T-cell (primary cell): ENCODE measurements around the gene DNAI2. TPM values are rescaled to one million over a fixed set of nuclear protein-coding genes. Genes with fewer than 3 reads are reported as not detected.
A peak's percentile ranks its signal among the peaks of the same experiment; 100 is the strongest.

ENCODE experiments used
- ATAC-seq, 4 experiments: fragments of 200-7000 bp in 3 of 4; fragments of 150-1000 bp in 1 of 4; cut with Tn5 transposase; replicated peaks in 1 of 4; 1 replicate in 3 of 4; 2 replicates in 1 of 4; pipeline ENCODE4 v1.10.0; 2021; ENCODE audit warnings: moderate library complexity in 3 of 4, mild to moderate bottlenecking in 2 of 4, moderate number of reproducible peaks in 1 of 4
- CTCF ChIA-PET, 2 donors: fragments of 300-600 bp; sonication (Branson Sonifier 250); formaldehyde crosslinking; loops; one replicate each; lab custom pipeline; 2022; ENCODE audit warnings: antibody characterized with exemption in 2 of 2; lab: Charles Lee
- POLR2A ChIA-PET, 2 donors: fragments of 300-600 bp; sonication (Branson Sonifier 250); formaldehyde crosslinking; loops; one replicate each; lab custom pipeline; 2022; ENCODE audit warnings: antibody characterized with exemption in 2 of 2; lab: Charles Lee
- DNase-seq, 35 experiments: peaks; one replicate each; pipeline versions ENCODE4 v3.0.0 to v3.0.0-alpha.2; 2013 to 2023
- H3K27ac ChIP-seq: one replicate; pipeline ENCODE4 v1.5.1; 2013; ENCODE audit warnings: low read length
- H3K27me3 ChIP-seq, 2 experiments: replicated peaks in 1 of 2; 1 replicate in 1 of 2; 2 replicates in 1 of 2; pipeline versions ENCODE4 v1.6.1 to v1.7.0; 2013; ENCODE audit warnings: low read length in 1 of 2, mixed read lengths in 1 of 2; ENCODE audit not compliant: control insufficient read depth in 2 of 2, insufficient read depth in 2 of 2; ENCODE audit errors: extremely low read depth in 1 of 2
- H3K36me3 ChIP-seq, 2 donors: 1 replicate in 1 of 2; 2 replicates in 1 of 2; pipeline versions ENCODE4 v1.6.1 to v1.7.0; 2013; ENCODE audit warnings: low read length in 1 of 2; ENCODE audit not compliant: control insufficient read depth in 2 of 2, insufficient read depth in 1 of 2; ENCODE audit errors: extremely low read depth in 1 of 2
- H3K4me1 ChIP-seq, 2 experiments: 1 replicate in 1 of 2; 2 replicates in 1 of 2; pipeline versions ENCODE4 v1.6.1 to v1.7.0; 2013; ENCODE audit warnings: low read length in 2 of 2, mixed read lengths in 1 of 2; ENCODE audit not compliant: insufficient read depth in 2 of 2, control insufficient read depth in 1 of 2; ENCODE audit errors: extremely low read depth in 1 of 2
- H3K4me3 ChIP-seq, 2 donors: 1 replicate in 1 of 2; 2 replicates in 1 of 2; pipeline versions ENCODE4 v1.5.1 to v1.7.0; 2013; ENCODE audit warnings: mild to moderate bottlenecking in 2 of 2, low read length in 1 of 2, moderate library complexity in 1 of 2; ENCODE audit not compliant: control insufficient read depth in 1 of 2; ENCODE audit errors: extremely low read depth in 1 of 2
- H3K9me3 ChIP-seq: 2 replicates; pipeline ENCODE4 v1.7.0; 2013
- H3K27ac Mint-ChIP-seq, 2 donors: one replicate each; pipeline ENCODE4 v1.8.0; 2020 to 2021; ENCODE audit warnings: mild to moderate bottlenecking in 2 of 2, mixed read lengths in 2 of 2
- H3K27me3 Mint-ChIP-seq, 2 donors: one replicate each; pipeline ENCODE4 v1.8.0; 2021 to 2022; ENCODE audit warnings: mixed read lengths in 2 of 2
- H3K36me3 Mint-ChIP-seq: one replicate; pipeline ENCODE4 v1.8.0; 2021; ENCODE audit warnings: mixed read lengths
- H3K4me1 Mint-ChIP-seq, 3 donors: one replicate each; pipeline ENCODE4 v1.8.0; 2020 to 2022; ENCODE audit warnings: mixed read lengths in 3 of 3, mild to moderate bottlenecking in 1 of 3
- H3K4me3 Mint-ChIP-seq, 3 donors: one replicate each; pipeline ENCODE4 v1.8.0; 2020 to 2022; ENCODE audit warnings: mild to moderate bottlenecking in 3 of 3, mixed read lengths in 3 of 3, moderate library complexity in 3 of 3
- H3K9me3 Mint-ChIP-seq, 3 donors: one replicate each; pipeline ENCODE4 v1.8.0; 2020 to 2022; ENCODE audit warnings: mixed read lengths in 3 of 3
- WGBS: methylation state at CpG from one replicate; pipeline ENCODE4 v1.1.5; 2013; ENCODE audit warnings: missing lambda C conversion rate; ENCODE audit not compliant: insufficient coverage; 5-methylcytosine and 5-hydroxymethylcytosine counted together
- total RNA-seq, 35 experiments: library from RNA in 6 of 35; stranded (reverse) in 6 of 35; fragments of 120-200 nt in 1 of 35; gene quantifications; one replicate each; pipeline versions ENCODE4 v1.2.1 to v1.2.4 and lab custom pipeline; 2013 to 2026

The DNAI2 gene
- total RNA-seq, 5 donors from 2014 or later (not counting 1 experiment from before 2014, with no cell fraction given): 0.80 to 5.3 (median 1.7) TPM

DNA sequence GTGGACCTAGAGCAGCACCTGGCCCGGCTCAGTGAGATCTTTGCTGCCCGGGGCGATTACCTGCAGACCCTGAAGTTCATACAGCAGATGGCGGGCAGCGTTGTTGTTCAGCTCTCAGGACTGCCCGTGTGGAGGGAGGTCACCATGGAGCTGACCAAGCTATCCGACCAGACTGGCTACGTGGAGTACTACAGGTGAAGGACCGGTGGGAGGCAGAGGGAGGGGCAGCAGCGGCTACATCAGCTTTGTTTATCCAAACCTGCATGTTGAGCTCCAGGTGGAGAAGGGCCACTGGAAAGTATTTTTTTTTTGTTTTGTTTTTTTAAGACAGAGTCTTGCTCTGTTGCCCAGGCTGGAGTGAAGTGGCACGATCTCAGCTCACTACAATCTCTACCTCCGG lies 36.7 kb upstream of the DNAI2 start:
- Mint-ChIP-seq H3K4me3 (no peak overlapping the region), H3K9me3 (no peaks in the 10 kb centered on the region), H3K4me1 (peaks cover 0 to 2% (median 0%) of the 10 kb centered on the region in 3 donors), H3K27ac (no peak overlapping the region), H3K36me3 (peaks cover 10% of the 10 kb centered on the region), H3K27me3 (no peaks in the 10 kb centered on the region)
- Histone ChIP-seq H3K4me3 (no peak overlapping the region), H3K9me3 (no peaks in the 10 kb centered on the region), H3K36me3 (peaks cover 0 to 11% of the 10 kb centered on the region in 2 donors), H3K27me3 (no peaks in the 10 kb centered on the region), H3K4me1 (no peaks in the 10 kb centered on the region), H3K27ac (no peak overlapping the region)
- DNase-seq (no peak), ATAC-seq (no peak)
- ChIA-PET CTCF (no interaction called here), POLR2A (no interaction called here)
- WGBS: 87% methylated on average over 8 of the region's 12 CpGs

DNA sequence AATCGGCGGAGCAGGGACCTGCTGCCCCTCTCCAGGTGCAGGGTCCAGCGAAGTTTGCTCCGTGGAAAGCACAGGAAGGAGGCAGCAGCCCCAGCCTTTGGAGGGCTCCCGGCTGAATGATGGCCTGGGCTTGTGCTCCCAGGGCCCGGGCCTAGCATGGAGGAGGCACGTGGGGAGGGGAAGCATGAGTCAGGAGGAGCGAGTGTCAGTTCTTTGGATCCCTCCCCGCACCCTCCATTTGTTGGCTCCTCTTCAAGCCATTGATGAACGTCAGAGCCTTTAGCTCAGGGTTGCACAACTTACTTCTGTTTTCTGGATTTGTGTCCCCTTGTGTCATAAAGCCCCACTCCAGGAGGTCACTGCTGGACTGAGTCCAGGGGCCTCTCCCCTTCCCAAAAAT lies 34.9 kb upstream of the DNAI2 start:
- Histone ChIP-seq H3K27ac (no peak overlapping the region), H3K36me3 (peaks cover 3 to 13% of the 10 kb centered on the region in 2 donors), H3K27me3 (no peaks in the 10 kb centered on the region), H3K4me1 (no peaks in the 10 kb centered on the region), H3K4me3 (no peak overlapping the region), H3K9me3 (no peaks in the 10 kb centered on the region)
- WGBS: 89% methylated on average over 8 of the region's 10 CpGs
- peak in 1 of 35 experiments; percentile 16 for DNase-seq
- Mint-ChIP-seq H3K36me3 (peaks cover 10% of the 10 kb centered on the region), H3K4me3 (no peak overlapping the region), H3K27ac (no peak overlapping the region), H3K4me1 (peaks cover 0 to under 1% (median 0%) of the 10 kb centered on the region in 3 donors), H3K9me3 (no peaks in the 10 kb centered on the region), H3K27me3 (no peaks in the 10 kb centered on the region)
- ChIA-PET POLR2A (no interaction called here), CTCF (no interaction called here)
- no peak for ATAC-seq

DNA sequence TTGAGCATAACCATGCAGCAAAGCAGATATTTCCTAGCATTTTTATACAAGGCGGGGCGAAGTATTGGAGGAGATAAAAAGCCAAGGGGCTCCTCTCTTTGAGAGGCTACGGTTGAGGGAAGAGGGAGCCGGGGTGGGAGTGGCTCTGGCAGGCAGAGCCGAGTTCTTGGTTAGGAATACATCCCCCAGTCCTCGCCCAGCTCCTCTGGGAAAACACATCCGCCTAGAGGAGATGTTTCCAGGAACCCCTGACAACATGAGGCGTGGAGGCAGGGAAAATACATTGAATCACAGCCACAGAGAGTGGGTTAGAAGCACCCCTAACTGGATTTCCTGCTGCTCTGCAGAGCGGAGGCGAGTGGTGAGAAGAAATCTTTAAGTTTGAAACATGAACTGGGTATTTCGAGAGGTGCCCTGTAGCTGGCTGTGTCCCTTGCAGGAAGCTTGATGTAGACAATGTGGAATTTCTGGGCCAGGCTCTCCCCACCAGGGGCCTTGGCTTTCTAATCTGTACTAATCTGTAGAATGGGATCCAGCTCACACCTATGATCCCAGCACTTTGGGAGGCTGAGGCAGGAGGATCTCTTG lies 33.3 kb upstream of the DNAI2 start:
- ChIA-PET CTCF (no interaction called here), POLR2A (no interaction called here)
- no peak for ATAC-seq
- Mint-ChIP-seq H3K27ac (no peak overlapping the region), H3K9me3 (no peaks in the 10 kb centered on the region), H3K4me3 (no peak overlapping the region), H3K36me3 (peaks cover 10% of the 10 kb centered on the region), H3K27me3 (no peaks in the 10 kb centered on the region), H3K4me1 (no peaks in the 10 kb centered on the region)
- no peak for DNase-seq
- Histone ChIP-seq H3K36me3 (peaks cover 3 to 13% of the 10 kb centered on the region in 2 donors), H3K9me3 (no peaks in the 10 kb centered on the region), H3K27ac (no peak overlapping the region), H3K27me3 (no peaks in the 10 kb centered on the region), H3K4me3 (no peak overlapping the region), H3K4me1 (no peaks in the 10 kb centered on the region)
- 86% methylated on average over 6 of the region's 11 CpGs for WGBS

DNA sequence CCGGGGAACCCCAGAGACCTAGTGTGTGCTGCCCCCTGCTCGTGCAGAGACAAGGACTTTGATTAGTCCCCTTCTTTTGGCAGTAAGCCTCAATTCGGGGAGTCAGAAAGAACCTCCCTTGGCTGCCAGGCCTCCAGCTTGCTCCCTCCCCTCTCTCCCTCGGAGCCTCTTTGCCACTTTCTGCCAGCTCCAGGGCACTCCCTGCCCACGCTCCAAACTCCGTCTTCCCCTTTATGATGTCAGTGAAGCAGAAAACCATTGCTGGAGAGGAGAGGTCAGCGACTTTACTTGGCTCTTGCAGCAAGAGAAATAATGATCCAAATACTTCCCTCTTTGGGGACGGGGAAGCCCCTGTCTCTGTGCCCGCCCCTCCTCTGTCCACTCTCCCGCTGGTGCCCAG lies 32.6 kb upstream of the DNAI2 start:
- no peak for ATAC-seq
- WGBS: 90% methylated on average over 5 of the region's 10 CpGs
- H3K27ac ChIP-seq: no peak overlapping the region

DNA sequence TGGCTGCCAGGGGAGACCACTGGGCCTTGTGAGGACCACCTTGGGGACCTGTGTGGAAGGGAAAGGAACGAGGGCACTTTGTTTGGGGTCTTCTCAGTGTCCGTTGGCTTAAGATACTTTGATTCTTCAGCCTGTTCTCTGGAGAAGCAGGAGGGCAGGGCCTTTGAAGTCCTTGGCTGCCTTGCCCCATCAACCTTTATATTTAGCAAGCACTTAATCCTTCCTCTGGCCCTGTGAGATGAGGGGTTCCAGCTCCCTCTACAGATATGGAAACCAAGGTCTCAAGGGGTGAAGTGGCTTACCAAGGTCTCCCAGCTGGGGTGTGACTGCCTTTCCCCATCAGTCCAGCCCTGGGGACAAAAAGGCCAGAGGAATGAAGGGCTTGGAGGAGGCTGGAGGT lies 32.2 kb upstream of the DNAI2 start:
- no peak for ATAC-seq
- Mint-ChIP-seq H3K9me3 (no peaks in the 10 kb centered on the region), H3K4me1 (no peaks in the 10 kb centered on the region), H3K27me3 (no peaks in the 10 kb centered on the region), H3K36me3 (peaks cover 15% of the 10 kb centered on the region), H3K4me3 (no peak overlapping the region), H3K27ac (no peak overlapping the region)
- H3K36me3 ChIP-seq: peaks cover 3 to 13% of the 10 kb centered on the region in 2 donors
- WGBS: no CpG with 5 or more reads among the region's 2 CpGs
- H3K9me3 ChIP-seq: no peaks in the 10 kb centered on the region
- H3K27me3 ChIP-seq: no peaks in the 10 kb centered on the region
- H3K4me1 ChIP-seq: no peaks in the 10 kb centered on the region
- no peak overlapping the region for H3K4me3 ChIP-seq
- no peak for DNase-seq
- no peak overlapping the region for H3K27ac ChIP-seq
- CTCF ChIA-PET: no interaction called here
- POLR2A ChIA-PET: no interaction called here

More for the DNA sequence above, 32.6 kb upstream of the DNAI2 start:
- H3K9me3 ChIP-seq: no peaks in the 10 kb centered on the region
- Mint-ChIP-seq H3K27ac (no peak overlapping the region), H3K4me1 (no peaks in the 10 kb centered on the region), H3K27me3 (no peaks in the 10 kb centered on the region), H3K9me3 (no peaks in the 10 kb centered on the region), H3K36me3 (peaks cover 12% of the 10 kb centered on the region), H3K4me3 (no peak overlapping the region)
- H3K36me3 ChIP-seq: peaks cover 3 to 13% of the 10 kb centered on the region in 2 donors
- POLR2A ChIA-PET: no interaction called here
- H3K4me1 ChIP-seq: no peaks in the 10 kb centered on the region
- CTCF ChIA-PET: no interaction called here
- DNase-seq: no peak
- no peak overlapping the region for H3K4me3 ChIP-seq
- H3K27me3 ChIP-seq: no peaks in the 10 kb centered on the region

DNA sequence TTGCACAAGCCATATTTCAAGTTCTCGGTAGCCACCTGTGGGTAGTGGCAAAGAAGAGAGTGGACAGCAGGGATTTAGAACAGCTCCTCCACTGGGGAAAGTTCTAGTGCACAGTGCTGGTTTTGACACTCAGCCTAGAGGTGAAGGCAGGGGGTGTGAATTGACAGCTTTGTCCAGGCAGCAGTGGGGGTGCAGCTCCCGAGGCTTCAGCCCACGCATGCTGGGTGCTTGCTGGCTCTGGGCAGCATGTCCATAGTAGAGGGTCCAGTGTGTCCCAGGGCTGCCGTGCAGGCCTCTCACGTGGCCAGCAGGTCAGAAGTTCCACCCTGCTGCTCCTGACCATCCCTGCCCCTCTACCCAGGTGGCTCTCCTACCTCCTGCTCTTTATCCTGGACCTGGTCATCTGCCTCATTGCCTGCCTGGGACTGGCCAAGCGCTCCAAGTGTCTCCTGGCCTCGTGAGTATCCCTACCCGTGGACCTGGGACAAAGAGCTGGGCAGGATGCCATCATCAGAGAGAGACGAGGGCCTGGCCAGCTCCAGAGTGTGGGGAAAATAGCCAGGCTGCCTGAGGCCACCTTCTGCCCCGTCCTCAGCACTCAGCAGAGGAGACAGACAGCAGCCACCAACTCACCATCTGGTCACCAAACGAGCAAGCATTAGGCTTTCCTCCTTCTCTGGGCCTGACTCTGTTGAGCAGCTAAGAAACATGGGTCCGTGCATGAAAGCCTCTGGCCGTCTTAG lies 30.9 kb upstream of the DNAI2 start:
- Histone ChIP-seq H3K27me3 (no peaks in the 10 kb centered on the region), H3K27ac (no peak overlapping the region), H3K4me1 (no peaks in the 10 kb centered on the region), H3K36me3 (peaks cover 3 to 9% of the 10 kb centered on the region in 2 donors), H3K9me3 (no peaks in the 10 kb centered on the region), H3K4me3 (no peak overlapping the region)
- Mint-ChIP-seq H3K4me1 (no peaks in the 10 kb centered on the region), H3K36me3 (peaks cover 15% of the 10 kb centered on the region), H3K27me3 (no peaks in the 10 kb centered on the region), H3K4me3 (no peak overlapping the region), H3K27ac (no peak overlapping the region), H3K9me3 (no peaks in the 10 kb centered on the region)
- WGBS: 88% methylated on average over 12 of the region's 13 CpGs
- POLR2A ChIA-PET: no interaction called here
- CTCF ChIA-PET: no interaction called here
- DNase-seq (no peak), ATAC-seq (no peak)
